ENCODE data around the gene THOC2.
"Not testable (repeated sequence)": the region's sequence is repeated elsewhere in the genome, so short reads cannot be mapped to it uniquely, and the experiment has no call there.

THOC2 gene

DNA sequence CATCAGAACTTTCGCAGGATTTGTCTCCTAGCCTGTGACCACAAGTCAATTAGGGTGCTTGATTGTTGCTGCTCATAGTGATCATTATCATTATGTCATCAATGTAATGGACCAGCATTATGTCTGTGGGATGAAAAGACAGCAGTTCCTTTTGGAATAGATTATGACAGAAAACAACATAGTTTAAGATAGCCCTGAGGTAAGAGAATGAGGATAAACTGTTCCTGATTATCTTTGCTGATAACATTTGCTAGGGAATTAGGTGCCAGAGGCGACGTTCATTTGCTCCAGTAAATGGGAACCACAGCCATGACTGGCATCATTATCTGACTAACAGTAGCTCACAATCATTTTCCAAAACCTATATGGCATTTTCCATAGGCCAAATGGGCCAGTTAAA is 12.7 kb upstream of the THOC2 start:
- no peaks in the 10 kb centered on the region for H3K27me3 ChIP-seq (ENCODE audit: insufficient read depth, low read length)
- no peak overlapping the region for H2AFZ ChIP-seq (ENCODE audit: low read depth, low read length)
- H3K9me3 ChIP-seq (ENCODE audit: low read length): no peaks in the 10 kb centered on the region
- no peaks in the 10 kb centered on the region for H3K36me3 ChIP-seq (ENCODE audit: insufficient read depth, low read length)
- no peak overlapping the region for H3K4me3 ChIP-seq (ENCODE audit: low read length)
- no peaks in the 10 kb centered on the region for H3K4me1 ChIP-seq (ENCODE audit: insufficient read depth, low read length)

DNA sequence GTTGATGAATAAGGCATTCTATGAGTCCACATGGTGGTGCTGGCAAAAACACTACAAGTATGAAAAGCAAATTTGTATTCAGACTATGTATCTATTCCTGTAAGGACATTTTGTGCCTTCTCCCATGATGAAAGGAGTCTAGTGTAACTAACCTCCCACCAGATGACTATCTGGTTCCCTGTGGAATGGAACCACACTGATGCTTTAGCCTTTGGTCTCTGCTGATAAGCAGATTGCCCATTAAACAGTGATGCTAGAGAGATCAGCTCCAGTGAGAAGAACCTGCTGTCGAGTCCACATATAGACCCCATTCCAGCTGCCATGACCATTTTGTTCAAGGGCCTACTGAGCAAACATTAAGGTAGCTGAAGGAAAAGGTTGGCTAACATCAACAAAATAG is 10.5 kb upstream of the THOC2 start:
- Histone ChIP-seq H3K27me3 (ENCODE audit: insufficient read depth, low read length) (no peaks in the 10 kb centered on the region), H3K9me3 (ENCODE audit: low read length) (no peaks in the 10 kb centered on the region), H3K4me1 (ENCODE audit: insufficient read depth, low read length) (no peaks in the 10 kb centered on the region), H3K36me3 (ENCODE audit: insufficient read depth, low read length) (no peaks in the 10 kb centered on the region), H2AFZ (ENCODE audit: low read depth, low read length) (no peak overlapping the region), H3K4me3 (ENCODE audit: low read length) (no peak overlapping the region)

DNA sequence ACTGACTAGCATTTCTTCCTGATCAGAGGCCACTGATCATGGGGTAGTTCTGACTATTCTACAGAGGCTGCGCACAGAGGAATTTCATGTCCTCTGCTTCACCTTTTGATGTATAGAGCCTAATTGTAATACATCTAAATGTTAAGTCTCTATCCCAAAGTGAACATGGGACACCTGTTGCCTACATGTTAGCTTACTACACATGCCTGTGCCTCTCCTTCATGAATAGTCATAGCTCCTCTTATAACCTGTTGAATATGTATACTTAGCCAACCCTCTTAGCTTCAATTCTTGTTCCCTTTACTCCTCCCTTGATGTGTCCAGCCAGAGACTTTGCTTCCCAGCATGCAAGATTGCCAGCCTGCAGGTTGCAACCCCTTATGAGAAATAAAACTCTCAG is 9.6 kb upstream of the THOC2 start:
- Histone ChIP-seq H3K4me3 (ENCODE audit: low read length) (no peak overlapping the region), H3K4me1 (ENCODE audit: insufficient read depth, low read length) (no peaks in the 10 kb centered on the region), H3K36me3 (ENCODE audit: insufficient read depth, low read length) (no peaks in the 10 kb centered on the region), H3K27me3 (ENCODE audit: insufficient read depth, low read length) (no peaks in the 10 kb centered on the region), H2AFZ (ENCODE audit: low read depth, low read length) (no peak overlapping the region), H3K9me3 (ENCODE audit: low read length) (no peaks in the 10 kb centered on the region)

DNA sequence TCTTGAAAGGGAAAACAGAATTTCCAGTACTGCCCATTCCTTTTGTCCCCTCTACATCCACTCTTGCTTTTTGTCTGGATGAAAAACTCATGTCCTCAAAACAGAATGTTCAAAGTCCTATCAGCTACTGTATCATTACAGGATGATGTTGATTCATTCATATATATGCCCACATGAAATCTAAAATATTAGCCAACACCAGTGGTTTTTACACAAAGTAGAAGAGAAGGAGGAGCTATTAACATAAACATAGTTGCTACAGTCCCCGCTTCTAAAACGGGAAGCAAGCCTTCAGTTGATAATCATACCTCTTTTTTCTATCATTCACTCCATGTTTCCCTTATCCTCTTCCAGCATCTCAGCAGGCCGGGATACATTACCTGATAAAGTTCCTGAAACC is 7.7 kb upstream of the THOC2 start:
- Histone ChIP-seq H3K9me3 (ENCODE audit: low read length) (no peaks in the 10 kb centered on the region), H3K4me1 (ENCODE audit: insufficient read depth, low read length) (no peaks in the 10 kb centered on the region), H3K27me3 (ENCODE audit: insufficient read depth, low read length) (no peaks in the 10 kb centered on the region), H3K4me3 (ENCODE audit: low read length) (no peak overlapping the region), H2AFZ (ENCODE audit: low read depth, low read length) (no peak overlapping the region), H3K36me3 (ENCODE audit: insufficient read depth, low read length) (no peaks in the 10 kb centered on the region)

DNA sequence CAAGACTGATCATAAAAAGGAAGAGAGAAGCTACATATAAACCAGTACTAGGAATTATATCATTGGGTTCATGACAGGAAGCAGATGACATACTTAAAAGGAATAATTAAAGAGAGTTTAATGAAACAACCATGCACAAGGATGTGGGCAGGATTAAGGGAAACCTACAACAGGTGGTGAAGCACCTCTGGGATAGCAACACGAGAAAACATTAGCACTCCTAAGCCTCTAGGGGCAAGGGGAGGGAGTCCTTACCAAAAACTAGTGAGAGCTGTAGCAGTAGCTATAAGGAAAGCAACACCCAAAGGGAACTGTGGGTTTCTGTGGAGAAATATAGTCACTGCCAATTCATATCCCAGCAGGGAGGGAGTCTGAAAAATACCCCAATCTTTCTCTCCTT is 7.2 kb upstream of the THOC2 start:
- H3K36me3 ChIP-seq (ENCODE audit: insufficient read depth, low read length): no peaks in the 10 kb centered on the region
- H3K27me3 ChIP-seq (ENCODE audit: insufficient read depth, low read length): no peaks in the 10 kb centered on the region
- no peak overlapping the region for H3K4me3 ChIP-seq (ENCODE audit: low read length)
- no peak overlapping the region for H2AFZ ChIP-seq (ENCODE audit: low read depth, low read length)
- no peaks in the 10 kb centered on the region for H3K9me3 ChIP-seq (ENCODE audit: low read length)
- H3K4me1 ChIP-seq (ENCODE audit: insufficient read depth, low read length): no peaks in the 10 kb centered on the region

DNA sequence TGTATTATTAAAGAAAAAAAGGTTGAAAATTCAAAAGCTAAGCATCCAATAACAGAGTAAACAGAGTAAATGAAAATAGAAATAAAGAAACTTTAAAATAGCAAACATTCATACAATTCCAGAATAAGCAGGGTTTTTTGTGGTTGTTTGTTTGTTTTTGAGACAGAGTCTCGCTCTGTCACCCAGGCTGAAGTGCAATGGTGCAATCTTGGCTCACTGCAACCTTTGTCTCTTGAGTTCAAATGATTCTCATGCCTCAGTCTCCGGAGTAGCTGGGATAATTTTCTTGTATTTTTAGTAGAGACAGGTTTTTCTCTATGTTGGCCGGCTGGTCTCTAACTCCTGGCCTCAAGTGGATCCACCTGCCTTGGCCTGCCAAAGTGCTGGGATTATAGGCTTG is 6.6 kb upstream of the THOC2 start:
- Histone ChIP-seq H2AFZ (ENCODE audit: low read depth, low read length) (no peak overlapping the region), H3K4me3 (ENCODE audit: low read length) (no peak overlapping the region), H3K36me3 (ENCODE audit: insufficient read depth, low read length) (no peaks in the 10 kb centered on the region), H3K9me3 (ENCODE audit: low read length) (no peaks in the 10 kb centered on the region), H3K4me1 (ENCODE audit: insufficient read depth, low read length) (no peaks in the 10 kb centered on the region), H3K27me3 (ENCODE audit: insufficient read depth, low read length) (no peaks in the 10 kb centered on the region)

DNA sequence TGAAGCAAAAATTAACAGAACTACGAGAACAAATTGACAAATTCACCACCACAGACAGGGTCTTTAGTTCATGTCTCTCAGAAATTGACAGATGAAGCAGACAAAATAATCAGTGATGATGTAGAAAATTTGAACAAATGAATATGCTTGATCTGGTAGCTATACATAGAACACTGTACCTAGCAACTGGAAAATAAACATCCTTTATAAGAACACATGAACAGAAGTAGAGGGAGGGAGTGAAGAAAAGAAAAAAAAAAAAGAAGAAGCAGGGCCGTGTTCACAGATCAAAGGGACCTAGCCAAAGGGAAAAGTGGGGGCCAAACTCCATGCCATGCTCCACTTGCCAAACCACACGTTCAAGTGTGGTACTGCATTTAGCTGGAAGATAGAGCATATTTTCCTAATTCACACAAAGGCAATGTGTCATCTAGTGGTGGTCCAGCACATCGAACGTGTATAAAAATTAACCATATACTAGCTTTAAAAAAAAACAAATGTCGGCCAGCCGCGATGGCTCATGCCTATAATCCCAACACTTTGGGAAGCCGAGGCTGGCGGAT is 5.6 kb upstream of the THOC2 start:
- Histone ChIP-seq H3K4me1 (ENCODE audit: insufficient read depth, low read length) (no peaks in the 10 kb centered on the region), H3K27me3 (ENCODE audit: insufficient read depth, low read length) (no peaks in the 10 kb centered on the region)

DNA sequence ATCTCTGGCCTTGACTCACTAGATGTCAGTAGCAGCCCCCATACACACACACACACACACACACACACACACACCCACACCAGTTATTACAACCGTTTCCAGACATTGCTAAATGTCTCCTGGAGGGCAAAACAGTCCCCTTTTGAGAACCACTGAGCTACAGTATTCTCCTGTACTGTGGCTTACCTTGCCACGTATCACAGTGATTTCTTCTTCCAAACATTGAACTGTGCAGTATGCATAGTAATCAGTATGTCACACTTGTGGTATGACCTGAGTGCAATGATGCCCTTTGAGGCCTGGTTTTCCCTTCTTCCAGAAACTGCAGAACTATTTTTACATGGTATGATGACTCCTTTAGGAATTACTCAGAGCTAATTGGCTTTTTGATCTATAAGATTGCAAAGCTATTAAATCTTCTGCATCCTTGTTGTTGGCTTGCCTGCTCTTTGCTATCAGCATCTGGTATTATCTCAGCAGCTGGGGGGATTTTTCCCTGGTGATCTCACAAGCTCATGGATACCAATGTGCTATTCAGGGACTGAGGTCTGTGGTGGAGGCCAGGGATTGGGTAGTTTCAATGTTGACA is 3.6 kb upstream of the THOC2 start:
- Histone ChIP-seq H3K4me3 (ENCODE audit: low read length) (no peak overlapping the region), H3K9me3 (ENCODE audit: low read length) (no peaks in the 10 kb centered on the region), H3K36me3 (ENCODE audit: insufficient read depth, low read length) (no peaks in the 10 kb centered on the region), H3K27me3 (ENCODE audit: insufficient read depth, low read length) (no peaks in the 10 kb centered on the region), H2AFZ (ENCODE audit: low read depth, low read length) (no peak overlapping the region), H3K4me1 (ENCODE audit: insufficient read depth, low read length) (peaks cover 2% of the 10 kb centered on the region)

More for the DNA sequence above, 5.6 kb upstream of the THOC2 start:
- Histone ChIP-seq H2AFZ (ENCODE audit: low read depth, low read length) (no peak overlapping the region), H3K36me3 (ENCODE audit: insufficient read depth, low read length) (no peaks in the 10 kb centered on the region), H3K9me3 (ENCODE audit: low read length) (no peaks in the 10 kb centered on the region), H3K4me3 (ENCODE audit: low read length) (no peak overlapping the region)

DNA sequence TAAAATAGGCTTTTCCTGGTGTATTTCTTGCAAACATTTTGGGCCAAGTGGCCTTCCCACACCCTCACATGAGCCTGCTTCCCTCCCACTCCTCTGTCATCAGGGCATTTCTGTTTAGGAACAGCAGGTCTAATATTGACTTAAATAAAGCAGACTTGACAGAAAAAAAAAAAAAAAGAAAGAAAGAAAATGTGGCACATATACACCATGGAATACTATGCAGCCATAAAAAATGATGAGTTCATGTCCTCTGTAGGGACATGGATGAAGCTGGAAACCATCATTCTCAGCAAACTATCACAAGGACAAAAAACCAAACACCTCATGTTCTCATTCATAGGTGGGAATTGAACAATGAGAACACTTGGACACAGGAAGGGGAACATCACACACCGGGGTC is 2.3 kb upstream of the THOC2 start:
- not testable (repeated sequence) for H3K27me3 ChIP-seq (ENCODE audit: insufficient read depth, low read length); H2AFZ ChIP-seq (ENCODE audit: low read depth, low read length); H3K4me3 ChIP-seq (ENCODE audit: low read length); H3K36me3 ChIP-seq (ENCODE audit: insufficient read depth, low read length); H3K9me3 ChIP-seq (ENCODE audit: low read length); H3K4me1 ChIP-seq (ENCODE audit: insufficient read depth, low read length)

DNA sequence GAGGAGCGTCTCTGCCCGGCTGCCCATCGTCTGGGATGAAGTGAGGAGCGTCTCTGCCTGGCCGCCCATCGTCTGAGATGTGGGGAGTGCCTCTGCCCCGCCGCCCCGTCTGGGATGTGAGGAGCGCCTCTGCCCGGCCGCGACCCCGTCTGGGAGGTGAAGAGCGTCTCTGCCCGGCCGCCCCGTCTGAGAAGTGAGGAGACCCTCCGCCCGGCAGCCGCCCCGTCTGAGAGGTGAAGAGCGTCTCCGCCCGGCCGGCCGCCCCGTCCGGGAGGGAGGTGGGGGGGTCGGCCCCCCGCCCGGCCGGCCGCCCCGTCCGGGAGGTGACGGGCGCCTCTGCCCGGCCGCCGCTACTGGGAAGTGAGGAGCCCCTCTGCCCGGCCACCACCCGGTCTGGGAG is 1.2 kb upstream of the THOC2 start:
- not testable (repeated sequence) for H3K27me3 ChIP-seq (ENCODE audit: insufficient read depth, low read length); H3K9me3 ChIP-seq (ENCODE audit: low read length); H3K4me3 ChIP-seq (ENCODE audit: low read length); H3K36me3 ChIP-seq (ENCODE audit: insufficient read depth, low read length); H2AFZ ChIP-seq (ENCODE audit: low read depth, low read length); H3K4me1 ChIP-seq (ENCODE audit: insufficient read depth, low read length)

DNA sequence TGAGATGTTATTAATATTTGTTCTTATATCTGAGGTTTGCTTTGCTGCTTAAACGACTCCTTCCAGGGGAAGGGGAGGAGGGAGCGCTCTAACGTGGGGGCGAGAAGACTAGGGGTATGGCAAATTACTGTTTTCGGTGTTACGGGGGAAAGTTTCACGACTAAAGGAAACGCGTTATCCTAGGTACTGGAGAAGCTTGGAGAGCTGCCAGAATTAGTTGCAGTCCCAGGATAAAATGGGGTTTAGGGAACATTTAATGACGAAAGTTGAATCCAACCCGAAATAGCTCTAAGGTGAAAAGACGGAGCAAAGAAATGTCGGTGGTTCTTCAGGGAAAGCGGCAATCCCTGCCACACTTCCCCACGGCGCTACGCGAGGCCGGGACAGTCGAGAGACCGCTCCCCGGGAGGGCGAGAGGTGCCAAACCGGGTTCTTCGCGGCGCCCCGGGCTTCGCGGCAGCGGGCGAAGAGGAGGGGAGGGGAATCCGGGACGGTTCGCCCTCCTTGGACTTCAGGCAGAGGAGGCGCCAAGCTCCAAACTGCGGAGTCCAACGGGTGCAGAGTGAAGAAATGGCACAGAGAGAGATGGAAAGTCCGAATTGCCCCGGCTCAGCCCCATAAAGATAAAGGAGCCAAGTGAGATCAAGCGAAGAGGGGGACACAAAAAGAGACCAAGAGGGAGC is 724 bp downstream of the THOC2 start:
- H3K4me1 ChIP-seq (ENCODE audit: insufficient read depth, low read length): peaks cover 5% of the 10 kb centered on the region
- H3K36me3 ChIP-seq (ENCODE audit: insufficient read depth, low read length): peaks cover under 1% of the 10 kb centered on the region
- H2AFZ ChIP-seq (ENCODE audit: low read depth, low read length): peak overlapping the region; percentile 37
- H3K27me3 ChIP-seq (ENCODE audit: insufficient read depth, low read length): no peaks in the 10 kb centered on the region
- peak overlapping the region; percentile 92 for H3K4me3 ChIP-seq (ENCODE audit: low read length)
- no peaks in the 10 kb centered on the region for H3K9me3 ChIP-seq (ENCODE audit: low read length)

DNA sequence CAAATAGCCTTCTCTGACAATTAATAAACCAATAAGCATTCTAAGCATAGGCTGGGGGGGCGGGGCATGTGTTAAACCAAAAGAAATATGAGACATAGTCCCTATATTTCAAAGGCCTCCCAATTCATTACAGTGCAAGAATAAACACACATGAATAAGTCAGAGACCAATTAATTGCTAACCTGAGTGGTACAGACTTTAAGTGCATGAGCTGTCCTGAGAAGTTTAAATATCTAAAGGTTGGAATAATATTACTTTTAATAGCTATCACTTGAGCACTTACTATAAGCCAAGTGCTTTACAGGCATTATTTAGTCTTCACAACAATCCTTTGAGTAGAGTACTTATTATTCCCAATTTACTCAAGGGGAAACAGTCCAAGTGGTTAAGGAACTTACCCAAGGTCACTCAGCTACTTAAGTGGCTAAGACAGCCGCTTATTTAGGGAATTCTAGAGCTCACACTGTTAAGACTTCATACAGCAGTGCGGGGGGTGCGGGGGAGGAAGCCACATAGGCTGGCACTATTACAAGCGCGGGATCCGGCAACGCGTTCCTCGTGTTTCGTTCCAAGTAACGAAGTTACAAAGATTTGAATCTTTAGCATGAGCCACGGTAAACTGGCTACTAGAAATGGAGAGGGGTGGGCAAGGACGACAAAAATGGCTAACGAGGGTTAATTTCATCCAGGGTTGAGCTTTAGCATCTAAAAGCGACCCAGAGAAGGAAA is 1.4 kb downstream of the THOC2 start:
- Histone ChIP-seq H3K4me1 (ENCODE audit: insufficient read depth, low read length) (peaks cover 5% of the 10 kb centered on the region), H2AFZ (ENCODE audit: low read depth, low read length) (no peak overlapping the region), H3K27me3 (ENCODE audit: insufficient read depth, low read length) (no peaks in the 10 kb centered on the region), H3K36me3 (ENCODE audit: insufficient read depth, low read length) (peaks cover 3% of the 10 kb centered on the region), H3K9me3 (ENCODE audit: low read length) (no peaks in the 10 kb centered on the region), H3K4me3 (ENCODE audit: low read length) (peak overlapping the region; percentile 92)

DNA sequence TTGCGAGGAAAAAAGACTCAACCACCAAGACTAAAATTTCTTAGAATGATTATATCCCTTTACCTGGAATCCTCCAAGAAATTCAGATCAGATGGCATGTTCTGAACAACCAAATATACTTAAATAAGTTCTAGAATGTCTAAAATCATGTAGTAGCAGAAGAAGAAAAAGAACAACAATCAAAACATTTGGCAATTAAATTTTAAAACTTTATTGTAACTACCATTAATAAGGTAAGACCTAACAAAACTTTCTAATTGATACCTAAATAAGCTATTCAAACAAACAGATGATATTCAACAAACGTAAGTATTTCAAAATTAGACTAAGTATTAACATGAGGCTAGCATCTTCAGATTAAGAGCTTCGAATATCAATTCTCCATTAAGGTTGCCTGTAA is 4.3 kb downstream of the THOC2 start:
- Histone ChIP-seq H3K27me3 (ENCODE audit: insufficient read depth, low read length) (no peaks in the 10 kb centered on the region), H3K4me3 (ENCODE audit: low read length) (no peak overlapping the region), H3K36me3 (ENCODE audit: insufficient read depth, low read length) (peaks cover 3% of the 10 kb centered on the region), H2AFZ (ENCODE audit: low read depth, low read length) (no peak overlapping the region), H3K9me3 (ENCODE audit: low read length) (no peaks in the 10 kb centered on the region), H3K4me1 (ENCODE audit: insufficient read depth, low read length) (peaks cover 5% of the 10 kb centered on the region)

Data from neuron (in vitro differentiated cells).